NOMO-1 treated with dmso at 0.1 percent for 144 hours (cell line): ENCODE data around the gene PRSS50.

Experiments
- DNase-seq: peaks from one replicate; lab custom pipeline; 2025; ENCODE audit not compliant: unreplicated experiment; lab: John Stamatoyannopoulos, UW

The PRSS50 gene

GRCh38 chr3:46671541-46672348 is 45.9 kb downstream of the PRSS50 start:
- DNase-seq, result no peak

GRCh38 chr3:46670891-46671427 is 46.7 kb downstream of the PRSS50 start:
- DNase-seq, result no peak

- DNase-seq, result no peak
Observed at GRCh38 chr3:46670000-46670890, 47.4 kb downstream of the PRSS50 start.

GRCh38 chr3:46669191-46669999 is 48.3 kb downstream of the PRSS50 start:
- no peak for DNase-seq

- no peak for DNase-seq
Observed at GRCh38 chr3:46668591-46668990, 49.1 kb downstream of the PRSS50 start.

GRCh38 chr3:46668116-46668515 is 49.6 kb downstream of the PRSS50 start:
- DNase-seq, result no peak

GRCh38 chr3:46667657-46668056 is 50.0 kb downstream of the PRSS50 start:
- DNase-seq, result no peak

GRCh38 chr3:46667061-46667621 is 50.5 kb downstream of the PRSS50 start:
- no peak for DNase-seq

- DNase-seq, result no peak
Observed at GRCh38 chr3:46666453-46666845, 51.2 kb downstream of the PRSS50 start.

- DNase-seq, result no peak
Observed at GRCh38 chr3:46665763-46666452, 51.8 kb downstream of the PRSS50 start.

- no peak for DNase-seq
Observed at GRCh38 chr3:46664971-46665762, 52.5 kb downstream of the PRSS50 start.

GRCh38 chr3:46664188-46664970 is 53.3 kb downstream of the PRSS50 start:
- no peak for DNase-seq

GRCh38 chr3:46663591-46664135 is 54.0 kb downstream of the PRSS50 start:
- no peak for DNase-seq

- DNase-seq, result no peak
Observed at GRCh38 chr3:46662771-46663551, 54.7 kb downstream of the PRSS50 start.
